ENCODE measurements around the gene ERCC2. TPM values are rescaled to one million over a fixed set of nuclear protein-coding genes. Genes with fewer than 3 reads are reported as not detected.

ERCC2 gene
- polyA plus RNA-seq, 4 donors = 3.4 to 20.3 (median 7.9) TPM

GRCh38 chr19:45391871-45392665, 21.7 kb upstream of the ERCC2 start:
- Histone ChIP-seq H3K27me3 (ENCODE audit: control insufficient read depth in 3 of 3, insufficient read depth in 3 of 3, low read length in 3 of 3) (no peaks in the 10 kb centered on the region), H3K4me1 (ENCODE audit: control insufficient read depth in 3 of 3, insufficient read depth in 2 of 3, low read depth in 1 of 3, low read length in 2 of 3) (no peaks in the 10 kb centered on the region), H3K27ac (ENCODE audit: low read depth in 1 of 3, low read length in 2 of 3) (no peak overlapping the region), H3K36me3 (ENCODE audit: control insufficient read depth in 3 of 3, insufficient read depth in 2 of 3, low read depth in 1 of 3, low read length in 3 of 3) (peaks cover 0 to 3% (median 2%) of the 10 kb centered on the region in 3 donors), H3K9me3 (ENCODE audit: control insufficient read depth in 2 of 2, insufficient read depth in 1 of 2, low read depth in 1 of 2, low read length in 1 of 2) (no peaks in the 10 kb centered on the region), H3K4me3 (ENCODE audit: low read depth in 1 of 3, low read length in 3 of 3) (no peak overlapping the region)
- DNase-seq = no peak
- 92 to 94% (median 92%) methylated on average over 17 to 21 of the region's 21 CpGs for WGBS, 3 donors
- no peak for FAIRE-seq

- H3K27me3 ChIP-seq (ENCODE audit: control insufficient read depth in 3 of 3, insufficient read depth in 3 of 3, low read length in 3 of 3) = no peaks in the 10 kb centered on the region
- H3K9me3 ChIP-seq (ENCODE audit: control insufficient read depth in 2 of 2, insufficient read depth in 1 of 2, low read depth in 1 of 2, low read length in 1 of 2) = no peaks in the 10 kb centered on the region
- H3K4me3 ChIP-seq (ENCODE audit: low read depth in 1 of 3, low read length in 3 of 3) = no peak overlapping the region
- DNase-seq (no peak), FAIRE-seq (no peak)
- 74 to 79% (median 79%) methylated on average over 3 of the region's 3 CpGs for WGBS, 3 donors
- peaks cover 0 to 3% (median 2%) of the 10 kb centered on the region in 3 donors for H3K36me3 ChIP-seq (ENCODE audit: control insufficient read depth in 3 of 3, insufficient read depth in 2 of 3, low read depth in 1 of 3, low read length in 3 of 3)
- H3K4me1 ChIP-seq (ENCODE audit: control insufficient read depth in 3 of 3, insufficient read depth in 2 of 3, low read depth in 1 of 3, low read length in 2 of 3) = no peaks in the 10 kb centered on the region
- H3K27ac ChIP-seq (ENCODE audit: low read depth in 1 of 3, low read length in 2 of 3) = no peak overlapping the region
Measured at GRCh38 chr19:45391346-45391745, 21.0 kb upstream of the ERCC2 start.

GRCh38 chr19:45385392-45386221, 15.2 kb upstream of the ERCC2 start:
- no peaks in the 10 kb centered on the region for H3K36me3 ChIP-seq (ENCODE audit: control insufficient read depth in 3 of 3, insufficient read depth in 2 of 3, low read depth in 1 of 3, low read length in 3 of 3)
- FAIRE-seq (no peak), DNase-seq (no peak)
- H3K9me3 ChIP-seq (ENCODE audit: control insufficient read depth in 2 of 2, insufficient read depth in 1 of 2, low read depth in 1 of 2, low read length in 1 of 2) = no peaks in the 10 kb centered on the region
- H3K27ac ChIP-seq (ENCODE audit: low read depth in 1 of 3, low read length in 2 of 3) = no peak overlapping the region
- 12 to 17% (median 14%) methylated on average over 72 to 75 of the region's 75 CpGs for WGBS, 3 donors
- H3K4me3 ChIP-seq (ENCODE audit: low read depth in 1 of 3, low read length in 3 of 3) = no peak overlapping the region
- no peaks in the 10 kb centered on the region for H3K4me1 ChIP-seq (ENCODE audit: control insufficient read depth in 3 of 3, insufficient read depth in 2 of 3, low read depth in 1 of 3, low read length in 2 of 3)
- H3K27me3 ChIP-seq (ENCODE audit: control insufficient read depth in 3 of 3, insufficient read depth in 3 of 3, low read length in 3 of 3) = peaks cover 10 to 19% (median 12%) of the 10 kb centered on the region in 3 donors

GRCh38 chr19:45382426-45382825, 12.1 kb upstream of the ERCC2 start:
- Histone ChIP-seq H3K27me3 (ENCODE audit: control insufficient read depth in 3 of 3, insufficient read depth in 3 of 3, low read length in 3 of 3) (peaks cover 10 to 19% (median 12%) of the 10 kb centered on the region in 3 donors), H3K4me1 (ENCODE audit: control insufficient read depth in 3 of 3, insufficient read depth in 2 of 3, low read depth in 1 of 3, low read length in 2 of 3) (no peaks in the 10 kb centered on the region), H3K27ac (ENCODE audit: low read depth in 1 of 3, low read length in 2 of 3) (no peak overlapping the region), H3K9me3 (ENCODE audit: control insufficient read depth in 2 of 2, insufficient read depth in 1 of 2, low read depth in 1 of 2, low read length in 1 of 2) (no peaks in the 10 kb centered on the region), H3K36me3 (ENCODE audit: control insufficient read depth in 3 of 3, insufficient read depth in 2 of 3, low read depth in 1 of 3, low read length in 3 of 3) (peaks cover 0 to 2% (median 0%) of the 10 kb centered on the region in 3 donors), H3K4me3 (ENCODE audit: low read depth in 1 of 3, low read length in 3 of 3) (no peak overlapping the region)
- WGBS, 3 donors = 91 to 97% (median 95%) methylated on average over 29 of the region's 29 CpGs
- DNase-seq (no peak), FAIRE-seq (no peak)

GRCh38 chr19:45380107-45380506, 9.7 kb upstream of the ERCC2 start:
- no peak overlapping the region for H3K27ac ChIP-seq (ENCODE audit: low read depth in 1 of 3, low read length in 2 of 3)
- H3K36me3 ChIP-seq (ENCODE audit: control insufficient read depth in 3 of 3, insufficient read depth in 2 of 3, low read depth in 1 of 3, low read length in 3 of 3) = peaks cover 0 to 2% (median 0%) of the 10 kb centered on the region in 3 donors
- H3K4me1 ChIP-seq (ENCODE audit: control insufficient read depth in 3 of 3, insufficient read depth in 2 of 3, low read depth in 1 of 3, low read length in 2 of 3) = no peaks in the 10 kb centered on the region
- H3K27me3 ChIP-seq (ENCODE audit: control insufficient read depth in 3 of 3, insufficient read depth in 3 of 3, low read length in 3 of 3) = peaks cover 2 to 7% (median 3%) of the 10 kb centered on the region in 3 donors
- DNase-seq (no peak), FAIRE-seq (no peak)
- 83 to 100% (median 86%) methylated on average over 1 of the region's 1 CpG for WGBS, 3 donors
- H3K9me3 ChIP-seq (ENCODE audit: control insufficient read depth in 2 of 2, insufficient read depth in 1 of 2, low read depth in 1 of 2, low read length in 1 of 2) = no peaks in the 10 kb centered on the region
- no peak overlapping the region for H3K4me3 ChIP-seq (ENCODE audit: low read depth in 1 of 3, low read length in 3 of 3)

- Histone ChIP-seq H3K36me3 (ENCODE audit: control insufficient read depth in 3 of 3, insufficient read depth in 2 of 3, low read depth in 1 of 3, low read length in 3 of 3) (peaks cover 0 to 2% (median 0%) of the 10 kb centered on the region in 3 donors), H3K4me1 (ENCODE audit: control insufficient read depth in 3 of 3, insufficient read depth in 2 of 3, low read depth in 1 of 3, low read length in 2 of 3) (no peaks in the 10 kb centered on the region), H3K27me3 (ENCODE audit: control insufficient read depth in 3 of 3, insufficient read depth in 3 of 3, low read length in 3 of 3) (no peaks in the 10 kb centered on the region), H3K4me3 (ENCODE audit: low read depth in 1 of 3, low read length in 3 of 3) (no peak overlapping the region), H3K9me3 (ENCODE audit: control insufficient read depth in 2 of 2, insufficient read depth in 1 of 2, low read depth in 1 of 2, low read length in 1 of 2) (no peaks in the 10 kb centered on the region), H3K27ac (ENCODE audit: low read depth in 1 of 3, low read length in 2 of 3) (no peak overlapping the region)
- no peak for FAIRE-seq
- DNase-seq = no peak
- 51 to 76% (median 73%) methylated on average over 13 of the region's 13 CpGs for WGBS, 3 donors
Measured at GRCh38 chr19:45376045-45376724, 5.8 kb upstream of the ERCC2 start.

- no peaks in the 10 kb centered on the region for H3K4me1 ChIP-seq (ENCODE audit: control insufficient read depth in 3 of 3, insufficient read depth in 2 of 3, low read depth in 1 of 3, low read length in 2 of 3)
- no peaks in the 10 kb centered on the region for H3K9me3 ChIP-seq (ENCODE audit: control insufficient read depth in 2 of 2, insufficient read depth in 1 of 2, low read depth in 1 of 2, low read length in 1 of 2)
- FAIRE-seq (no peak), DNase-seq (no peak)
- 93 to 98% (median 94%) methylated on average over 11 of the region's 11 CpGs for WGBS, 3 donors
- H3K27me3 ChIP-seq (ENCODE audit: control insufficient read depth in 3 of 3, insufficient read depth in 3 of 3, low read length in 3 of 3) = no peaks in the 10 kb centered on the region
- no peak overlapping the region for H3K4me3 ChIP-seq (ENCODE audit: low read depth in 1 of 3, low read length in 3 of 3)
- no peak overlapping the region for H3K27ac ChIP-seq (ENCODE audit: low read depth in 1 of 3, low read length in 2 of 3)
- peaks cover 0 to 30% (median 0%) of the 10 kb centered on the region in 3 donors for H3K36me3 ChIP-seq (ENCODE audit: control insufficient read depth in 3 of 3, insufficient read depth in 2 of 3, low read depth in 1 of 3, low read length in 3 of 3)
Measured at GRCh38 chr19:45368737-45369340, 1.5 kb downstream of the ERCC2 start.

GRCh38 chr19:45368127-45368526, 2.2 kb downstream of the ERCC2 start:
- Histone ChIP-seq H3K36me3 (ENCODE audit: control insufficient read depth in 3 of 3, insufficient read depth in 2 of 3, low read depth in 1 of 3, low read length in 3 of 3) (peaks cover 0 to 36% (median 3%) of the 10 kb centered on the region in 3 donors), H3K4me1 (ENCODE audit: control insufficient read depth in 3 of 3, insufficient read depth in 2 of 3, low read depth in 1 of 3, low read length in 2 of 3) (no peaks in the 10 kb centered on the region), H3K27ac (ENCODE audit: low read depth in 1 of 3, low read length in 2 of 3) (no peak overlapping the region), H3K9me3 (ENCODE audit: control insufficient read depth in 2 of 2, insufficient read depth in 1 of 2, low read depth in 1 of 2, low read length in 1 of 2) (no peaks in the 10 kb centered on the region), H3K4me3 (ENCODE audit: low read depth in 1 of 3, low read length in 3 of 3) (no peak overlapping the region), H3K27me3 (ENCODE audit: control insufficient read depth in 3 of 3, insufficient read depth in 3 of 3, low read length in 3 of 3) (no peaks in the 10 kb centered on the region)
- DNase-seq (no peak), FAIRE-seq (no peak)
- 94 to 98% (median 96%) methylated on average over 4 of the region's 4 CpGs for WGBS, 3 donors
